A549 treated with AZD9567 at 1 μM for 4 hours (cell line): ENCODE results near the gene GPR3. TPM values are rescaled to one million over a fixed set of nuclear protein-coding genes. Genes with fewer than 3 reads are reported as not detected.

ENCODE experiments used
- total RNA-seq: library from RNA; stranded (reverse); fragments of 200-300 nt; extraction: Qiagen RNA extraction; gene quantifications from 5 replicates; pipeline ENCODE4 v1.2.3, GENCODE V29; 2022; ENCODE audit not compliant: insufficient read depth

The GPR3 gene, protein sequence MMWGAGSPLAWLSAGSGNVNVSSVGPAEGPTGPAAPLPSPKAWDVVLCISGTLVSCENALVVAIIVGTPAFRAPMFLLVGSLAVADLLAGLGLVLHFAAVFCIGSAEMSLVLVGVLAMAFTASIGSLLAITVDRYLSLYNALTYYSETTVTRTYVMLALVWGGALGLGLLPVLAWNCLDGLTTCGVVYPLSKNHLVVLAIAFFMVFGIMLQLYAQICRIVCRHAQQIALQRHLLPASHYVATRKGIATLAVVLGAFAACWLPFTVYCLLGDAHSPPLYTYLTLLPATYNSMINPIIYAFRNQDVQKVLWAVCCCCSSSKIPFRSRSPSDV
- 1.6 to 2.0 TPM (median 1.7 TPM) in 4 of 5 replicates, not detected in the other for total RNA-seq

DNA sequence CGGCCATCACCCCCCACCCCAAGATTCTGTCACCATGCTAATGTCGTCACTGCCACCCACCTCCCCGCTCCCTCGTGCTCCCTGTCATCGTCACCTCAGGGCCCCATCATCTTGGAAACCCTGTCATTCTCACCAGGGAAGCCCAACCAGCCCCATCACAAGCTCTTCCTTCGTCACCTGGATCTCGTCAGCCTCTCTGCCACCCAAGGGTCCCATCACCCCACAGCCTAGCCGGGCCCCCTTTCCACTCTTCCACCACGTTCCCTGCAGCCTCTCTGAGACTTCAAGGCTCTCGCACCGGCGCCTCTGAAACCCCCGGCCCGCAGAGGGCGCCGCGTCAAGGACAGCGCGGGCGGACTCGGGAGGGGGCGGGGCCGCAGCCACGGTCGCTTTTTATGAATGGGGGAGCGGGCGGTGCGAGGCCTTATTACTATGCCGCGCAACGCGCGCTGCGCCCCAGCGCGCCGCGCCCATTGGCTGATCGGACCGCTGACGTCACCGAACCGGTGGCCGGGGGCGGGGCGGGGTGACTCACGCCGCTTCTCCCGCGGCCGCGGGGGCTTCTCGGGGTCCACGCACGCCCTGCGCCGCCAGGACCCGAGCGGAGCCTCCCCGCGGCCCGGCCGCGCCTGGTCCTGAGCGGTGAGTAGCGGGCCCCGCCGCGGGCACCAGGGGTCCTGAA lies at the start of gene GPR3:
TSS of gene GPR3 (plus strand) at position 527 of the 682 bp plus-strand sequence. CDS start 1,177 bp downstream, outside the sequence.

GRCh38 chr1:27366411-27367159 lies 25.8 kb upstream of the GPR3 start, which contains the start of gene MAP3K6:
MAP3K6 (minus strand) TSS chr1:27366961; CDS start chr1:27366597, 364 bp downstream.

DNA sequence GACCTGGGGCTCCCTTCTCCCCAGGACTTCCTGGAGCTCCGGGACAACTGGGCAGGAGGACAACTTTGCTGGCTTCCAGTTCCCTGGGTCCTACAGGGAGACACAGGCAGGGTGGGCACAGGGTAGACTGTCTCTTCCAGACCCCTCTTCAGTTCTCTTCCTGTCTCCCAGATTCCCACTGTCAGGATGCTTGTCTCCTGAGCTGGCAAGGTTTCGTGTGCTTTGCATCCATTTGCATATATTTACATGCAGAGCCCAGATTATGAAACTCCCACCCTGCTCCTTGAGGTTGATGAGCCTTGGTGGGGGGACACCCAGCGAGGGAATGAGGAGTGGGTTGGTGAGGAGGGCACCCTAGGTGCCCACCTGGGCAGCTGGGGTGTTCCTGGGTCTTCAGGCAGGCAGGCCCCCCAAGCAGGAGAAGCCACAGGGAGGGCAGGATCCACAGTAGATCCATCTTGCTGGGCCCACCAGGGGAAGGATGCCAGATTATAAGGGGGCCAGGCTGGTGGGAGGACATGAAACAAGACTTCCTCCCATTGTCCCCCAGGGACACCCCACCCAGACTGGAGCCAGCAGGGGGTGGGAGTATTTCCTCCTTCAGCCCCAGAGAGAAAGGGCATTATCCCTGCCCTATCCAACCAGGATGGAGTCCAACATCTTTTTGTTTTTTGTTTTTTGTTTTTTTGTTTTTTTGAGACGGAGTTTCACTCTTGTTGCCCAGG lies 17.9 kb upstream of the GPR3 start, which contains the start of gene FCN3:
TSS of gene FCN3 (minus strand) at position 463 of the 725 bp plus-strand sequence. CDS start at position 457, 6 bp downstream.

GRCh38 chr1:27383039-27383605 lies 9.3 kb upstream of the GPR3 start, which contains the start of gene CD164L2:
CD164L2 (minus strand) TSS chr1:27383333; CDS start chr1:27383239, 94 bp downstream.

Other genes with a start within 250 kb of the GPR3 start
- 11.6 to 16.8 TPM (median 14.9 TPM) in 5 replicates for gene SLC9A1, start 237.5 kb upstream of the GPR3 start, total RNA-seq
- 6.3 to 9.2 TPM (median 7.0 TPM) in 5 replicates for gene WDTC1, start 158.0 kb upstream of the GPR3 start, total RNA-seq
- gene TMEM222, start 70.5 kb upstream of the GPR3 start, total RNA-seq = 43.8 to 52.6 TPM (median 51.5 TPM) in 5 replicates
- 0.34 to 0.94 TPM (median 0.55 TPM) in 4 of 5 replicates, not detected in the other for gene SYTL1, start 50.6 kb upstream of the GPR3 start, total RNA-seq
- 7.2 to 18.4 TPM (median 15.3 TPM) in 5 replicates for gene MAP3K6, start 25.7 kb upstream of the GPR3 start, total RNA-seq
- gene FCN3, start 17.8 kb upstream of the GPR3 start, total RNA-seq = not detected in 5 replicates
- gene CD164L2, start 9.3 kb upstream of the GPR3 start, total RNA-seq = not detected in 5 replicates
- 45.2 to 53.4 TPM (median 50.5 TPM) in 5 replicates for gene WASF2, start 97.5 kb downstream of the GPR3 start, total RNA-seq
- 13.8 to 24.9 TPM (median 23.5 TPM) in 5 replicates for gene AHDC1, start 211.5 kb downstream of the GPR3 start, total RNA-seq
- 0.05 to 0.07 TPM (median 0.06 TPM) in 3 of 5 replicates, not detected in the others for gene FGR, start 242.6 kb downstream of the GPR3 start, total RNA-seq